Smooth muscle cell (in vitro differentiated cells): ENCODE measurements around the gene TMEM129. TPM values are rescaled to one million over a fixed set of nuclear protein-coding genes. Genes with fewer than 3 reads are reported as not detected.
A peak's percentile ranks its signal among the peaks of the same experiment; 100 is the strongest.

Experiments
- DNase-seq: peaks from one replicate; lab custom pipeline; 2025; ENCODE audit not compliant: unreplicated experiment; lab: John Stamatoyannopoulos, UW
- H2AFZ ChIP-seq: fragments of 200-600 bp; sonication (generic); 2 replicates; pipeline ENCODE4 v1.6.0; 2016; ENCODE audit warnings: antibody characterized with exemption, low read depth, mild to moderate bottlenecking
- H3F3A ChIP-seq: fragments of 200-600 bp; sonication (generic); 2 replicates; pipeline ENCODE4 v1.6.0; 2017; ENCODE audit warnings: antibody characterized with exemption, low read depth
- H3K27ac ChIP-seq: fragments of 200-600 bp; sonication (generic); 2 replicates; pipeline ENCODE4 v1.5.1; 2016; ENCODE audit warnings: low read depth, mild to moderate bottlenecking
- H3K27me3 ChIP-seq: fragments of 200-600 bp; sonication (generic); 2 replicates; pipeline ENCODE4 v1.6.1; 2016; ENCODE audit warnings: low read depth, mild to moderate bottlenecking
- H3K36me3 ChIP-seq: fragments of 200-600 bp; sonication (generic); 2 replicates; pipeline ENCODE4 v1.5.1; 2016; ENCODE audit warnings: low read depth
- H3K4me1 ChIP-seq: fragments of 200-600 bp; sonication (generic); 2 replicates; pipeline ENCODE4 v1.5.1; 2016; ENCODE audit warnings: low read depth
- H3K4me2 ChIP-seq: fragments of 200-600 bp; sonication (generic); 2 replicates; pipeline ENCODE4 v1.6.0; 2016; ENCODE audit warnings: mild to moderate bottlenecking
- H3K4me3 ChIP-seq: fragments of 200-600 bp; sonication (generic); 2 replicates; pipeline ENCODE4 v1.5.1; 2016; ENCODE audit warnings: mild to moderate bottlenecking
- H3K79me2 ChIP-seq: fragments of 200-600 bp; sonication (generic); 2 replicates; pipeline ENCODE4 v1.6.0; 2016; ENCODE audit warnings: low read depth, mild to moderate bottlenecking
- H3K9ac ChIP-seq: fragments of 200-600 bp; sonication (generic); 2 replicates; pipeline ENCODE4 v1.6.0; 2016; ENCODE audit warnings: low read depth
- H3K9me3 ChIP-seq: fragments of 200-600 bp; sonication (generic); replicated peaks from 2 replicates; pipeline ENCODE4 v1.5.1; 2016; ENCODE audit warnings: low read depth
- H4K20me1 ChIP-seq: fragments of 200-600 bp; sonication (generic); 2 replicates; pipeline ENCODE4 v1.6.0; 2016; ENCODE audit warnings: low read depth
- WGBS: methylation state at CpG from one replicate; pipeline ENCODE4 v1.1.7; 2016; ENCODE audit warnings: low lambda C conversion rate; 5-methylcytosine and 5-hydroxymethylcytosine counted together
- polyA plus RNA-seq: library from polyadenylated mRNA; unstranded; fragments of >200 nt; fragmentation: Nextera tagmentation; extraction: Ambion mirVana; gene quantifications from 2 replicates; pipeline ENCODE4 v1.2.1, GENCODE V29; 2016
- total RNA-seq: library from RNA; depleted of rRNA; stranded (reverse); fragments of >200 nt; gene quantifications from 2 replicates; pipeline ENCODE4 v1.2.3, GENCODE V29; 2014
- TF ChIP-seq, protein P1 (sequence below): fragments of 200-600 bp; sonication (generic); IDR thresholded peaks from 2 replicates; pipeline ENCODE4 v1.5.1; 2017; ENCODE audit warnings: borderline replicate concordance, mild to moderate bottlenecking, antibody characterized with exemption; ENCODE audit not compliant: insufficient read depth, poor library complexity, severe bottlenecking

Gene TMEM129
- total and polyA plus RNA-seq, 2 experiments from 2014 or later: 30.4 to 50.5 TPM

DNA sequence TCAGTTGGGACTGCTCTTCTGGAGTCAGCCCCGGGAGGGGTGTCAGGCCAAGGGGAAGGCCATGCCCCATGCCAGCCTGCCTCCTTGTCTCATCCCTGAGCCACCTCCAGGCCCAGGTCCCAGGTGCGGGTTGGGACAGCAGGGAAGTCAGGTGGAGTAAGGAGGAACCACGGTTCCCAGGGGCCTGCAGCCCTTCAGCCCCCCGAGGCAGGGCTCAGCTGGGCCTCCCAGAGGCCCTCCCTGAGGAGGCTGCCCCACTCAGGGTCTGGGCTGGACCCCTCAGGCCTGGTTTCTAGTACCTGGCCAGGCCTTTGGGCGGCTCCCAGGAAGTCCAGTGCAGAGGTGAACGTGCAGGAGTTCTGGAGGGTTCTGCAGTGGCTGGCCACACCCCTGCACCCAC lies 48.6 kb upstream of the TMEM129 start:
- Histone ChIP-seq H3K27me3 (no peaks in the 10 kb centered on the region), H3K9me3 (no peaks in the 10 kb centered on the region), H4K20me1 (no peaks in the 10 kb centered on the region), H3K4me2 (no peak overlapping the region), H3K27ac (no peak overlapping the region), H3F3A (no peaks in the 10 kb centered on the region), H3K4me1 (peaks cover 52% of the 10 kb centered on the region), H2AFZ (no peak overlapping the region), H3K9ac (no peak overlapping the region), H3K4me3 (no peak overlapping the region), H3K79me2 (no peaks in the 10 kb centered on the region), H3K36me3 (no peaks in the 10 kb centered on the region)
- DNase-seq: no peak
- WGBS: 87% methylated on average over 6 of the region's 6 CpGs
- TF ChIP-seq, protein P1, sequence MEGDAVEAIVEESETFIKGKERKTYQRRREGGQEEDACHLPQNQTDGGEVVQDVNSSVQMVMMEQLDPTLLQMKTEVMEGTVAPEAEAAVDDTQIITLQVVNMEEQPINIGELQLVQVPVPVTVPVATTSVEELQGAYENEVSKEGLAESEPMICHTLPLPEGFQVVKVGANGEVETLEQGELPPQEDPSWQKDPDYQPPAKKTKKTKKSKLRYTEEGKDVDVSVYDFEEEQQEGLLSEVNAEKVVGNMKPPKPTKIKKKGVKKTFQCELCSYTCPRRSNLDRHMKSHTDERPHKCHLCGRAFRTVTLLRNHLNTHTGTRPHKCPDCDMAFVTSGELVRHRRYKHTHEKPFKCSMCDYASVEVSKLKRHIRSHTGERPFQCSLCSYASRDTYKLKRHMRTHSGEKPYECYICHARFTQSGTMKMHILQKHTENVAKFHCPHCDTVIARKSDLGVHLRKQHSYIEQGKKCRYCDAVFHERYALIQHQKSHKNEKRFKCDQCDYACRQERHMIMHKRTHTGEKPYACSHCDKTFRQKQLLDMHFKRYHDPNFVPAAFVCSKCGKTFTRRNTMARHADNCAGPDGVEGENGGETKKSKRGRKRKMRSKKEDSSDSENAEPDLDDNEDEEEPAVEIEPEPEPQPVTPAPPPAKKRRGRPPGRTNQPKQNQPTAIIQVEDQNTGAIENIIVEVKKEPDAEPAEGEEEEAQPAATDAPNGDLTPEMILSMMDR: no peak

DNA sequence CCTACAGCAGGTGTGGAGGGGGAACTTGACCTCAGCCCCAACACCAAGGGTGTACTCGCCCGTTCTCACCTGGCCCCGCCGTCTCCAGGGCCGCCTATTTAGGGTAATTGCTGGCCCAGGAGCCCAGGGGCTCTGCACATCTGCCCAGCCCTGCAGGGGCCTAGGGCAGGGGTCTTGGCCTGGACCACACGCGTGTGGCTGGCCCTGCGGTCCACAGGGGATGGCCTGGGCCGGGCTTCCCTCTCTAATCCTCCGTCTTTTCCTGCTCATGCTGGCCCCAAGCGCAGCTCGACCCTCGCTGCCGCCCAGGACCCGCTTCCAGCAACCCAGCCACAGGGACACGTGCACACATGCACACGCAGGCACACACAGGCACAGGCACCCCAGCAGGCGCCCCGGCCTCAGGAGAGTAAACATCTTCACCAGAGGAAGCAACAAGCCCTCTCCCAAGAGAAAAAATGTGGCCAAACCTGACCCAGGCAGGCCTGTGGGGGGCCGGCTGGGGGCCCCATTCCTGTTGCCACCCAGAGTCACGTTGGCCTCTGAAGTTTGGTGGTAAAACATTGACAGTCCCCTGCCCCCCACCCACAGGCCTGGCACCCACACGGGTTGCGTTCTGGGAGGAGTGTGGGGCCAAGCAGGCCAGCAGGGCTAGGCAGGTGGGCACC lies 47.4 kb upstream of the TMEM129 start:
- Histone ChIP-seq H3K36me3 (no peaks in the 10 kb centered on the region), H4K20me1 (no peaks in the 10 kb centered on the region), H3K4me2 (peak overlapping the region; percentile 82), H3K4me3 (peak overlapping the region; percentile 51), H2AFZ (no peak overlapping the region), H3K4me1 (peaks cover 56% of the 10 kb centered on the region), H3K9ac (no peak overlapping the region), H3F3A (no peaks in the 10 kb centered on the region), H3K9me3 (no peaks in the 10 kb centered on the region), H3K27ac (no peak overlapping the region), H3K79me2 (no peaks in the 10 kb centered on the region), H3K27me3 (no peaks in the 10 kb centered on the region)
- DNase-seq: no peak
- WGBS: 58% methylated on average over 22 of the region's 23 CpGs
- TF ChIP-seq, protein P1: no peak

DNA sequence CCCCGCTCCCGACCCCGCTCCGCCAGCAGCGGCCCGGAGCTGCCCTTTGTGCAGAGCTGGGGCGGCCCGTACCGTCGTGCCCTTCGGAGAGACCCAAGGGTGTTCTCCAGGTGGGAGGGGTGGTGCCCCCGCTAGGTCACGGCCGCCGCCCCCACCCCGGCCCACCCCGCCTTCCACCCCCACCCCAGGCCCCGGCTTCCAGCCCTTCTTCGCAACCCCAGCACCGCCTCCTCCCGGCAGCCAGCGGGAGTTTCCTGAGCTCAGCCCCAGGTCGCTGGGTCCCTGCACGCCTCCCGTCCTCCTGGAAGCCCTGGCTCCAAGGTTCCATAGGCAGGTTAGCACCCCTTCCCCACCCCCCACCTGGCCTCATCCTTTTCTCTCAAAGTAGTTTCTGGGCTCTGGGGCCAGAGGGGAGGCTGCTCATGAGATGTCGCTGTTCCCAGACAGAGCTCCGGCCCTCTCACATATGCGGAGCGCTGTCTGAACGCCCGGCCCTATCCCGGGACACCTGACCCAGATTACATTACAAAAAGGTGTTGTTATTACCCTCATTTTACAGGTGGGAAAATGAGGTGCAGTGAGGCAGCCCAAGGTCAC lies 46.7 kb upstream of the TMEM129 start:
- H3K4me1 ChIP-seq: peaks cover 60% of the 10 kb centered on the region
- peak overlapping the region; percentile 51 for H3K4me3 ChIP-seq
- no peaks in the 10 kb centered on the region for H3K79me2 ChIP-seq
- no peak overlapping the region for H2AFZ ChIP-seq
- H3K9ac ChIP-seq: no peak overlapping the region
- WGBS: 16% methylated on average over 19 of the region's 32 CpGs
- no peaks in the 10 kb centered on the region for H4K20me1 ChIP-seq
- no peaks in the 10 kb centered on the region for H3F3A ChIP-seq
- peak overlapping the region; percentile 82 for H3K4me2 ChIP-seq
- no peak for DNase-seq
- no peaks in the 10 kb centered on the region for H3K36me3 ChIP-seq
- TF ChIP-seq, protein P1: peak; percentile 46
- H3K27ac ChIP-seq: no peak overlapping the region
- H3K27me3 ChIP-seq: no peaks in the 10 kb centered on the region
- H3K9me3 ChIP-seq: no peaks in the 10 kb centered on the region
